Duodenal mucosa (tissue), 2 donors: ENCODE results near the gene ADARB2.

Source experiments
- H3K27ac ChIP-seq: one replicate; pipeline ENCODE4 v1.7.0; 2013; ENCODE audit warnings: low read depth, low read length
- H3K27me3 ChIP-seq, 2 donors: one replicate each; pipeline ENCODE4 v1.7.0; 2013; ENCODE audit warnings: low read length in 2 of 2, control low read depth in 1 of 2; ENCODE audit not compliant: insufficient read depth in 2 of 2, control insufficient read depth in 1 of 2
- H3K36me3 ChIP-seq, 2 donors: one replicate each; pipeline ENCODE4 v1.7.0; 2013; ENCODE audit warnings: low read length in 2 of 2, control low read depth in 1 of 2; ENCODE audit not compliant: insufficient read depth in 2 of 2, control insufficient read depth in 1 of 2
- H3K4me1 ChIP-seq, 2 donors: one replicate each; pipeline ENCODE4 v1.7.0; 2013; ENCODE audit warnings: low read length in 2 of 2, control low read depth in 1 of 2; ENCODE audit not compliant: insufficient read depth in 2 of 2, control insufficient read depth in 1 of 2
- H3K4me3 ChIP-seq, 2 donors: one replicate each; pipeline ENCODE4 v1.7.0; 2013; ENCODE audit warnings: low read length in 2 of 2, low read depth in 1 of 2
- H3K9ac ChIP-seq, 2 donors: one replicate each; pipeline ENCODE4 v1.7.0; 2013; ENCODE audit warnings: low read length in 2 of 2, low read depth in 1 of 2
- H3K9me3 ChIP-seq, 2 donors: one replicate each; pipeline ENCODE4 v1.7.0; 2013; ENCODE audit warnings: low read length in 2 of 2, control low read depth in 1 of 2; ENCODE audit not compliant: control insufficient read depth in 1 of 2

The ADARB2 gene

GRCh38 chr10:1515780-1516491 is 221.4 kb downstream of the ADARB2 start:
- Histone ChIP-seq H3K9ac (no peak overlapping the region), H3K27ac (no peak overlapping the region), H3K27me3 (no peaks in the 10 kb centered on the region), H3K9me3 (no peaks in the 10 kb centered on the region), H3K4me3 (no peak overlapping the region), H3K36me3 (no peaks in the 10 kb centered on the region), H3K4me1 (no peaks in the 10 kb centered on the region)

GRCh38 chr10:1515121-1515779 is 222.1 kb downstream of the ADARB2 start:
- H3K27me3 ChIP-seq = no peaks in the 10 kb centered on the region
- no peak overlapping the region for H3K9ac ChIP-seq
- H3K36me3 ChIP-seq = no peaks in the 10 kb centered on the region
- H3K4me1 ChIP-seq = no peaks in the 10 kb centered on the region
- H3K27ac ChIP-seq = no peak overlapping the region
- no peaks in the 10 kb centered on the region for H3K9me3 ChIP-seq
- no peak overlapping the region for H3K4me3 ChIP-seq

- H3K4me1 ChIP-seq = no peaks in the 10 kb centered on the region
- H3K36me3 ChIP-seq = no peaks in the 10 kb centered on the region
- no peak overlapping the region for H3K4me3 ChIP-seq
- no peaks in the 10 kb centered on the region for H3K27me3 ChIP-seq
- no peaks in the 10 kb centered on the region for H3K9me3 ChIP-seq
- no peak overlapping the region for H3K9ac ChIP-seq
- H3K27ac ChIP-seq = no peak overlapping the region
Measured at GRCh38 chr10:1514681-1515080, 222.6 kb downstream of the ADARB2 start.

GRCh38 chr10:1513221-1513620 is 224.1 kb downstream of the ADARB2 start:
- Histone ChIP-seq H3K4me1 (no peaks in the 10 kb centered on the region), H3K27me3 (no peaks in the 10 kb centered on the region), H3K36me3 (no peaks in the 10 kb centered on the region), H3K27ac (no peak overlapping the region), H3K4me3 (no peak overlapping the region), H3K9ac (no peak overlapping the region), H3K9me3 (no peaks in the 10 kb centered on the region)

DNA sequence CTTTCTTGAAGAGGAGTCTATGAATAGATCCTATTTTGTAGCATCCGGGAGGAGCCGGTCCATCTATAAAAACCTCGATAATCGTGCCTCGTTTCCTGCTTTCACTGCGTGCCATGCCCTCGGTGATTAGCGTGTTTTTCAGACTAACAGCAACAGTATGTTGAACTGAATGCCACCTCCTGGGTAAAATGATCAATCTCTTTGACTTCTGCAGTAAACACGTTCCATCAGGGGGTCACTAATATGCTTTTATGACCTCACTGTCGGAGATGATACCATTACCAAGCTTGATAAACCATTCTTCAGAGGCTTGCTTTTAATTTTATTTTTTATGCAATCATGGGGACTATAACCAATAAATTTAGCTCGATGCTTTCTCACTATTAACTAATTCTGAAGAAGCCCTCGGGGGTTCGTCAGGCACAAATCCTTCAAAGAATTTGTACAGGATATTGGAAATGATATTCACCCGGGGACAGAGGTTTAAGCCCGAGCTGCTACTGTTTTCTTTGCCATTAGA is 228.3 kb downstream of the ADARB2 start:
- Histone ChIP-seq H3K36me3 (no peaks in the 10 kb centered on the region), H3K9me3 (no peaks in the 10 kb centered on the region), H3K4me3 (no peak overlapping the region), H3K27ac (no peak overlapping the region), H3K9ac (no peak overlapping the region), H3K4me1 (no peaks in the 10 kb centered on the region), H3K27me3 (no peaks in the 10 kb centered on the region)

DNA sequence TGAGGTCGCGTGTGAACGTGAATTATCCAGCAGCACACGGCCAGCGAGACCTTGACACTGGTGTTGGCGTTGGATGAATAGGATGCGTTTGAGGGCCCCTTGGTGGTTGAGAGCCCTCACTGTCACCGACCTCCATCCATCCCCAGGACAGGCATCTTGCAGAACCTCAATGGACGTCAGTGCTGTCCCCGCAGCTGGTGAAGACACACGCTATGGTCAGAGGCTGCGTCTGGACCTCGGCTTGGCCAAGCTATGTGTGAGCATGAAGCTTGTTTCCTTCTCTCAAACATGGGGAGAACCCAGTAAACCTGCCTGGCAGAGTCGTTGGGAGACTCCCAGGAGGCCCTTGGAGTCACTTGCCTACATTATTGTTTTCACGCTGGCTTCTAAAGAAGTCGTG is 229.2 kb downstream of the ADARB2 start:
- H3K4me3 ChIP-seq = no peak overlapping the region
- no peaks in the 10 kb centered on the region for H3K27me3 ChIP-seq
- no peaks in the 10 kb centered on the region for H3K36me3 ChIP-seq
- no peak overlapping the region for H3K9ac ChIP-seq
- H3K4me1 ChIP-seq = no peaks in the 10 kb centered on the region
- H3K9me3 ChIP-seq = no peaks in the 10 kb centered on the region
- no peak overlapping the region for H3K27ac ChIP-seq

- Histone ChIP-seq H3K36me3 (no peaks in the 10 kb centered on the region), H3K27me3 (no peaks in the 10 kb centered on the region), H3K4me3 (no peak overlapping the region), H3K27ac (no peak overlapping the region), H3K9me3 (no peaks in the 10 kb centered on the region), H3K9ac (no peak overlapping the region), H3K4me1 (no peaks in the 10 kb centered on the region)
Measured at GRCh38 chr10:1507436-1507835, 229.9 kb downstream of the ADARB2 start.

DNA sequence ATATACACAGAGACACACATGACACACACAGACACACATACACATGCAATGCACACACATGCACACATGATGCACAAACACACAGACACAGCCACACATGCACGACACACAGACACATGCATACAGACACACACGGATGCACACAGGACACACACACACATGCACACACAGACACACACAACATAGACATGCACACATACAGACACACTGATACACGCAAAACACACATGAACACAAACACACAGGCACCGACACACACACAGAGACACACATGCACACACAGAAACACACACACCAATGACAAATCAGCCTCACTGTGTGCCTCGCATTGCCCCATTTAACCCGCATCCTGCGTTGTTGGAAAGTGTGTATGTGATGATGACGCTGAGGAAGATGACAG is 232.4 kb downstream of the ADARB2 start:
- Histone ChIP-seq H3K4me1 (no peaks in the 10 kb centered on the region), H3K9me3 (no peaks in the 10 kb centered on the region), H3K9ac (peak overlapping the region in 1 of 2 donors; percentile 7), H3K36me3 (no peaks in the 10 kb centered on the region), H3K27me3 (no peaks in the 10 kb centered on the region), H3K27ac (no peak overlapping the region), H3K4me3 (no peak overlapping the region)

GRCh38 chr10:1504286-1504685 is 233.0 kb downstream of the ADARB2 start:
- Histone ChIP-seq H3K27ac (no peak overlapping the region), H3K36me3 (no peaks in the 10 kb centered on the region), H3K4me3 (no peak overlapping the region), H3K27me3 (no peaks in the 10 kb centered on the region), H3K9me3 (no peaks in the 10 kb centered on the region), H3K4me1 (no peaks in the 10 kb centered on the region), H3K9ac (no peak overlapping the region)

- Histone ChIP-seq H3K9me3 (no peaks in the 10 kb centered on the region), H3K27me3 (no peaks in the 10 kb centered on the region), H3K4me1 (no peaks in the 10 kb centered on the region), H3K9ac (no peak overlapping the region), H3K27ac (no peak overlapping the region), H3K36me3 (no peaks in the 10 kb centered on the region), H3K4me3 (no peak overlapping the region)
Measured at GRCh38 chr10:1502451-1502850, 234.9 kb downstream of the ADARB2 start.
